ENCODE data around the gene SENP3.
"Not testable (repeated sequence)": the region's sequence is repeated elsewhere in the genome, so short reads cannot be mapped to it uniquely, and the experiment has no call there.

Gene SENP3

DNA sequence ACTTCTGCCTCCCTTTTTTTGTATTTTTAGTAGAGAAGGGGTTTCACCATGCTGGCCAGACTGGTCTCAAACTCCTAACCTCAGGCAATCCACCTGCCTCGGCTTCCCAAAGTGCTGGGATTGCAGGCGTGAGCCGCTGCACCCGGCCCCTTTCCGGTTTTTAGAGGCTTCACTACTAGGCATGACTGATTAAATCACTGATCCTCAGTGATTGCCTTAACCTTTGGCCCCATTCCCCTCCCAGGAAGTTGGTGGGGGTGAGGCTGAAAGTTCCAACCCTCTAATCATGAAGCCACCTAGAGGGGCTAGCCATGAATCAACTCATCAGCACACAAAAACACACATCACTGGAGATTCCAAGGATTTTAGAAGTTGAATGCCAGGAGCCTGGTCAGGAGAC is 35.8 kb downstream of the SENP3 start:
- DNase-seq (ENCODE audit: low spot score): not testable (repeated sequence)

DNA sequence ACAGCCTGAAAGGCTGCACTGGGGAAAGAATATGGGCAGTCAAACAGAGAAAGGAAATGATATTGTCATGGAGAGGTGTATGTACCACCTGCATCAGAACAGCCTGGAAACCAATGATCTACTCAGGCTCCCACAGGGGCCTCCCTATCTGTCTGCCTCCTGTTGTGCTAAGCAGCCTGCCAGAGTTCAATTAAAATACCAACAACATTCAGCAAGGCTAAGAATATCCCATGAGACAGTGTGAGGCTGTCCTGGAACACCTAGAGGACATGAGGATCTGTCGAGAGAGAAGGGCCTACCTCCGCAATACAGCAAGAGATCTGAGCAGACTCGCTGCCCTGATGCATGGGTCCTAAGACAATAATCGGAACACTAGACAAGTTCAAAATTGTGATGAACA is 44.6 kb downstream of the SENP3 start:
- no peak for DNase-seq (ENCODE audit: low spot score)

DNA sequence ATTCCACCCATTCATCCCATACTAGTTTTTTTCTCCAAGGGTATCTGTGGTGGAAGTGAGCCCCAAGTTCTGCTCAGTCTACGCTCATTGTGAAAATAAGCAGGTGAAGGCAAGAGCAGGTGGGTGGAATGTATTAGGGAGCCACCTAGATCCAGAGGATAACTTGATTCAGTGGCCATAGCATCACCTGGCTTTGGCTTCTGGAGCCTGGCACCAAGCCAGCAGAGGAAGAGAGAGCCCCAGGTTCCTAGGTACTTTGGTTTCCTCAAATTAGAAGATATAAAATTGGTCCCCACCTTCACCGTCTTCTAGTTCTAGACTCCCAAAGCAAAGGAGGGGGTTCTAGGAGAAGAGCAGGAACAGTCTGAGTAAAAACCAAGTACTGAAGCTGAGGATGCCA is 48.9 kb downstream of the SENP3 start:
- no peak for DNase-seq (ENCODE audit: low spot score)

DNA sequence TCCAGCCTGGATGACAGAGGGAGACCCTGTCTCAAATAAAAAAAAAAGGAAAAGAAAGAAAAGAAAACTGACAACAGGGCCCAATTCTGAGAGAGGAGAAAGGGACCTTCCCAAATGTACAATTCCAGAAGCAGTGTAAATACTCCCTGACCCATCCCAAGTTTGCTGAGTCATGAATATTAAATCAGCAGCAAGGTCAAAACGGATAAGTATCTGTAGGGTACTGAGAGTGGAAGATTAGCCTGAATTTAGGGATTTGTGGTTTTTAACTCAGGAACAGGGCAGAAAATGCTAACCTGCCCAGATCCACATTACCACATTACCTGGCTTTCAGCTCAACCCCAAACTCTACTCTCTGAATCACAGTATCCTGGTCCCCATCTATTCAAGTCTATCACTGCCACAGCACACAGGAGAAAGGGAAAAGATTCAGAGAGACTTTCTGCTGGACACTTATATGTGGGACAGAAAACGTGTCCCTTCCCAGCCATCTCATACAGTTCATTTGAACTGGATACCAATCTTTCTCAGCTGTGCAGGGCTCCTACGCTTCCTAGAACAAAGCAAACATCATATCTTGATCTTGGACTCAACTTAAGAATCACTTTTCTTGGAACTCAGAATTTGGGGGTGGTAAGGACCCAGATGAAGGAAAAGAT is 50.0 kb downstream of the SENP3 start:
- no peak for DNase-seq (ENCODE audit: low spot score)

DNA sequence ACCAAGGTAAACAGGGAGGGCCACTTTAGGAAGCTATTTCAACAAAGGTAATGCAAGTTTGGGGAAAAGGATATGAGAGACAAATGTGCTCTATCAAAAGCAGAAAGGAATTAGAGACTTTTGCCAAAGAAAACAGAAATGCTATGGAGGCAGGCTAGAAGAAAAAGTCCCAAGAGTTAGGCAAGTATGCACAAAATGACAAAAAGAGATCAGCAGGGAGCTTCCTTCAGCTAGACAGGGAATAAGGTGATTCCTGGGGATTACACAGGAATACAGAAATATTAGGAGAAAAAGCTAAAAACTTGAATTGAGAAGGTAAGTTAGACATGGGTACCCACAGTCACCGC is 50.5 kb downstream of the SENP3 start:
- DNase-seq (ENCODE audit: low spot score): no peak

GRCh38 chr17:7613769-7614424 is 52.2 kb downstream of the SENP3 start:
- no peak for DNase-seq (ENCODE audit: low spot score)

- DNase-seq (ENCODE audit: low spot score): peak; percentile 93
Measured at GRCh38 chr17:7614425-7615264, 52.9 kb downstream of the SENP3 start, which contains the start of gene FXR2. Gene FXR2, minus strand, starts transcription at chr17:7614897. Its CDS starts 365 bp downstream, at chr17:7614532.

GRCh38 chr17:7615265-7615747 is 53.6 kb downstream of the SENP3 start:
- DNase-seq (ENCODE audit: low spot score): no peak

GRCh38 chr17:7618608-7619007 is 56.9 kb downstream of the SENP3 start:
- DNase-seq (ENCODE audit: low spot score): no peak

DNA sequence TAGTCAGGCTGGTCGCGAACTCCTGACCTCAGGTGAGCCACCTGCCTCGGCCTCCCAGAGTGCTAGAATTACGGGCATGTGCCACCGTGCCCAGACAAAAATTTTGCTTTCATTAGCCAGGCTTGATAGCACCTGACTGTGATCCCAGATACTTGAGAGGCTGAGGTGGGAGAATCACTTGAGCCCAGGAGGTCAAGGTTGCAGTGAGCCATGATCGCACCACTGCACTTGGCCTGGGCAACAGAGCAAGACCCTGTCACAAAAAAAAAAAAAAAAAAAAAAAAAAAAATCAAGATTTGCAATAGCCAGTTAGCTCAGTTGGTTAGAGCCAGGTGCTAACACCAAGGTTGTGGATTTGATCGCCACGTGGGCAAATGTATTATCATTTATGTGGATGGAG is 59.1 kb downstream of the SENP3 start:
- no peak for DNase-seq (ENCODE audit: low spot score)
